ENCODE measurements around the gene CAPN7.

Gene CAPN7

GRCh38 chr3:15301761-15302160 is 95.7 kb downstream of the CAPN7 start:
- DNase-seq, result no peak

Measured in inflammatory macrophage treated with lipopolysaccharide for 4 hours (primary cell).